ENCODE measurements around the gene CLCN4. TPM values are rescaled to one million over a fixed set of nuclear protein-coding genes. Genes with fewer than 3 reads are reported as not detected.

Gene CLCN4
- total RNA-seq, 2 donors from 2014 or later: 0.33 to 1.6 TPM

DNA sequence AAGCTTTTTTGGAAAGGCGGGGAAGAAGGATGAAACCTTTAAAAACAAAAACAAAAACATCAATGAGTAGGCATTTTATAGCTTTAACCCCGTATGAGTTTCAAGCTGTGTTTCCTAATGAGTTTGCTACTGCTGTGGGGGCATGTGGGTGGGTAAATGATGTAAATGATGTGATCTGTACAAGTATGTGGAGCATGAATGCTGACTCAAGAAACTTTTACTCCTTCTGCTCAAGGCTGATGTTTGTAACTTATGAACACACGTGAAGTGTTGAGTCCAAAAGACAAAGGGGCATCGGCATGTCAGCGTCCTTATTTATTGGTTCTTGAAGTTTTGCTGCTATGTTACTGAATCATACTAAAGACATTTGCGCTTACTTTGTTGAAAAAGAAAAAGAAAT is 76.9 kb downstream of the CLCN4 start:
- WGBS, 2 donors: 83 to 87% methylated on average over 6 of the region's 6 CpGs
- no peaks in the 10 kb centered on the region for H3K36me3 ChIP-seq (replicated peaks in 1 of 2; ENCODE audit: insufficient read depth in 1 of 2, low read depth in 2 of 2)
- no peaks in the 10 kb centered on the region for H3K9me3 ChIP-seq
- H3K4me1 ChIP-seq: no peaks in the 10 kb centered on the region
- TF ChIP-seq CTCF (IDR thresholded peaks at IDR 0.05) (no peak), POLR2A (IDR thresholded peaks at IDR 0.05) (no peak)
- H3K27me3 ChIP-seq: no peaks in the 10 kb centered on the region
- DNase-seq (no peak), ATAC-seq (no peak)
- H3K27ac ChIP-seq: no peak overlapping the region
- no peak overlapping the region for H3K4me3 ChIP-seq
- intact Hi-C loops (cut with DNase I): no loop called here

GRCh38 chrX:10235851-10236250 is 79.1 kb downstream of the CLCN4 start:
- Histone ChIP-seq H3K4me1 (no peaks in the 10 kb centered on the region), H3K27me3 (no peaks in the 10 kb centered on the region), H3K9me3 (no peaks in the 10 kb centered on the region), H3K36me3 (replicated peaks in 1 of 2; ENCODE audit: insufficient read depth in 1 of 2, low read depth in 2 of 2) (no peaks in the 10 kb centered on the region), H3K27ac (no peak overlapping the region), H3K4me3 (no peak overlapping the region)
- no peak for TF ChIP-seq CTCF (IDR thresholded peaks at IDR 0.05)
- DNase-seq (no peak), ATAC-seq (no peak)
- intact Hi-C loops (cut with DNase I): no loop called here
- 80 to 82% methylated on average over 7 of the region's 7 CpGs for WGBS, 2 donors

- DNase-seq (no peak), ATAC-seq (no peak)
- Histone ChIP-seq H3K4me3 (no peak overlapping the region), H3K9me3 (no peaks in the 10 kb centered on the region), H3K27me3 (no peaks in the 10 kb centered on the region), H3K36me3 (replicated peaks in 1 of 2; ENCODE audit: insufficient read depth in 1 of 2, low read depth in 2 of 2) (no peaks in the 10 kb centered on the region), H3K27ac (no peak overlapping the region), H3K4me1 (no peaks in the 10 kb centered on the region)
- 69 to 79% methylated on average over 7 of the region's 7 CpGs for WGBS, 2 donors
- TF ChIP-seq POLR2A (IDR thresholded peaks at IDR 0.05) (no peak), CTCF (IDR thresholded peaks at IDR 0.05) (no peak)
- intact Hi-C loops (cut with DNase I): no loop called here
Measured at GRCh38 chrX:10237241-10237640, 80.5 kb downstream of the CLCN4 start.

GRCh38 chrX:10239611-10240064 is 82.9 kb downstream of the CLCN4 start:
- DNase-seq (no peak), ATAC-seq (no peak)
- intact Hi-C loops (cut with DNase I): no loop called here
- Histone ChIP-seq H3K27ac (no peak overlapping the region), H3K4me1 (no peaks in the 10 kb centered on the region), H3K27me3 (no peaks in the 10 kb centered on the region), H3K36me3 (replicated peaks in 1 of 2; ENCODE audit: insufficient read depth in 1 of 2, low read depth in 2 of 2) (no peaks in the 10 kb centered on the region), H3K9me3 (no peaks in the 10 kb centered on the region), H3K4me3 (no peak overlapping the region)
- TF ChIP-seq POLR2A (IDR thresholded peaks at IDR 0.05): no peak
- no peak for TF ChIP-seq CTCF (IDR thresholded peaks at IDR 0.05)
- 91 to 100% methylated on average over 3 to 4 of the region's 11 CpGs for WGBS, 2 donors

DNA sequence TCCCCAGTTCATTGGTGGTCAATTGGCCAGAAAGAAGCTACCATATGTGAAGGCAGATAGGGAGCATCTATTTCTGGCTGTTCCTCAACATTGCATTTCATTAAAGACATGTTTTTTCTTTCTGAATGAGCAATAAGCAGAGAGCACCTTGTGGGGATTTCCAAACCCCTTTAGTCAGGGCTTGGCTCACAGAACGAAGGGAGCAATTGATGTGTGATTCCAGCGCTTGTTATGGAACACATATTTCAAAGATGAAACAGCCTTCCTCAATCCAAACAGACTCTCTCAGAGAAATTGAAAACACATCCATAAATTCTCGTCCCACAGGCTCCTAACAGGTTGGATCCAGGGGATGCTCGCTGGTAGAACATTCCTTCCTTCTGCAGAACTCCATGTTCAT is 84.1 kb downstream of the CLCN4 start:
- no peaks in the 10 kb centered on the region for H3K4me1 ChIP-seq
- DNase-seq (no peak), ATAC-seq (no peak)
- no peak overlapping the region for H3K4me3 ChIP-seq
- WGBS, 2 donors: 50 to 52% methylated on average over 4 of the region's 4 CpGs
- H3K36me3 ChIP-seq (replicated peaks in 1 of 2; ENCODE audit: insufficient read depth in 1 of 2, low read depth in 2 of 2): no peaks in the 10 kb centered on the region
- H3K27ac ChIP-seq: no peak overlapping the region
- intact Hi-C loops (cut with DNase I): no loop called here
- H3K9me3 ChIP-seq: no peaks in the 10 kb centered on the region
- H3K27me3 ChIP-seq: no peaks in the 10 kb centered on the region
- TF ChIP-seq POLR2A (IDR thresholded peaks at IDR 0.05) (no peak), CTCF (IDR thresholded peaks at IDR 0.05) (no peak)
